Measurements from ENCODE around the gene SMAD3. TPM values are rescaled to one million over a fixed set of nuclear protein-coding genes. Genes with fewer than 3 reads are reported as not detected.

SMAD3 gene
- total RNA-seq, 2 experiments from 2014 or later = 35.1 to 39.2 TPM

GRCh38 chr15:67097424-67097823, 32.0 kb downstream of the SMAD3 start:
- peaks cover 16% of the 10 kb centered on the region for H3K36me3 Mint-ChIP-seq (ENCODE audit: low read depth)
- CTCF ChIA-PET = interaction anchor here (0.6 to 1.4 kb wide), 3 partner anchors 12 to 151 kb away, joined by 3 to 4 read pairs (median 3); no protein-coding TSS in a partner anchor
- DNase-seq = no peak
- H3K27ac Mint-ChIP-seq = peak overlapping the region; percentile 83
- H3K9me3 Mint-ChIP-seq = no peaks in the 10 kb centered on the region
- H3K27me3 Mint-ChIP-seq (ENCODE audit: low read depth) = no peaks in the 10 kb centered on the region
- no peak overlapping the region for H3K4me3 Mint-ChIP-seq
- peaks cover 58% of the 10 kb centered on the region for H3K4me1 Mint-ChIP-seq (ENCODE audit: low read depth)
- intact Hi-C loops (cut with micrococcal nuclease) = no loop called here

GRCh38 chr15:67097930-67098740, 32.7 kb downstream of the SMAD3 start:
- peak overlapping the region; percentile 83 for H3K27ac Mint-ChIP-seq
- peaks cover 14% of the 10 kb centered on the region for H3K36me3 Mint-ChIP-seq (ENCODE audit: low read depth)
- no peaks in the 10 kb centered on the region for H3K9me3 Mint-ChIP-seq
- H3K4me1 Mint-ChIP-seq (ENCODE audit: low read depth) = peaks cover 51% of the 10 kb centered on the region
- CTCF ChIA-PET = interaction anchor here (0.7 to 1.2 kb wide), 3 partner anchors 17 to 151 kb away, joined by 3 to 5 read pairs (median 4); no protein-coding TSS in a partner anchor
- H3K4me3 Mint-ChIP-seq = peak overlapping the region; percentile 56
- intact Hi-C loops (cut with micrococcal nuclease) = no loop called here
- H3K27me3 Mint-ChIP-seq (ENCODE audit: low read depth) = no peaks in the 10 kb centered on the region
- peak; percentile 64 for DNase-seq

- CTCF ChIA-PET = interaction anchor here (0.7 to 1.2 kb wide), 2 partner anchors 18 to 30 kb away, joined by 3 to 5 read pairs; no protein-coding TSS in a partner anchor
- peaks cover 47% of the 10 kb centered on the region for H3K4me1 Mint-ChIP-seq (ENCODE audit: low read depth)
- peak overlapping the region; percentile 83 for H3K27ac Mint-ChIP-seq
- H3K4me3 Mint-ChIP-seq = peak overlapping the region; percentile 56
- no peaks in the 10 kb centered on the region for H3K9me3 Mint-ChIP-seq
- no peaks in the 10 kb centered on the region for H3K27me3 Mint-ChIP-seq (ENCODE audit: low read depth)
- no peak for DNase-seq
- intact Hi-C loops (cut with micrococcal nuclease) = no loop called here
- peaks cover 11% of the 10 kb centered on the region for H3K36me3 Mint-ChIP-seq (ENCODE audit: low read depth)
Measured at GRCh38 chr15:67098768-67099282, 33.4 kb downstream of the SMAD3 start.

GRCh38 chr15:67100124-67100791, 34.9 kb downstream of the SMAD3 start:
- DNase-seq = no peak
- intact Hi-C loops (cut with micrococcal nuclease) = loop anchor here (10.0 kb wide), 1 partner anchor 665 kb away; no protein-coding TSS in a partner anchor
- CTCF ChIA-PET = interaction anchor here (1.1 to 2.0 kb wide), 5 partner anchors 16 to 201 kb away, joined by 3 to 19 read pairs (median 5); no protein-coding TSS in a partner anchor
- Mint-ChIP-seq H3K27ac (peak overlapping the region; percentile 67), H3K4me1 (ENCODE audit: low read depth) (peaks cover 45% of the 10 kb centered on the region), H3K4me3 (no peak overlapping the region), H3K36me3 (ENCODE audit: low read depth) (peaks cover 9% of the 10 kb centered on the region), H3K27me3 (ENCODE audit: low read depth) (no peaks in the 10 kb centered on the region), H3K9me3 (no peaks in the 10 kb centered on the region)

GRCh38 chr15:67100801-67101581, 35.6 kb downstream of the SMAD3 start:
- peak; percentile 91 for DNase-seq
- Mint-ChIP-seq H3K27ac (no peak overlapping the region), H3K9me3 (no peaks in the 10 kb centered on the region), H3K36me3 (ENCODE audit: low read depth) (peaks cover 4% of the 10 kb centered on the region), H3K27me3 (ENCODE audit: low read depth) (no peaks in the 10 kb centered on the region), H3K4me1 (ENCODE audit: low read depth) (peaks cover 40% of the 10 kb centered on the region), H3K4me3 (no peak overlapping the region)
- intact Hi-C loops (cut with micrococcal nuclease) = loop anchor here (1.0 to 10.0 kb wide), 9 partner anchors 10 to 664 kb away; no protein-coding TSS in a partner anchor
- CTCF ChIA-PET = interaction anchor here (0.7 to 2.5 kb wide), 18 partner anchors 13 to 201 kb away, joined by 3 to 19 read pairs (median 5); partner anchors contain the start of gene SMAD3

- CTCF ChIA-PET = interaction anchor here (0.6 to 2.5 kb wide), 24 partner anchors 10 to 1222 kb away, joined by 3 to 19 read pairs (median 4); partner anchors contain the start of gene SMAD3
- intact Hi-C loops (cut with micrococcal nuclease) = loop anchor here (1.0 to 10.0 kb wide), 11 partner anchors 11 to 663 kb away; no protein-coding TSS in a partner anchor
- Mint-ChIP-seq H3K36me3 (ENCODE audit: low read depth) (peaks cover 3% of the 10 kb centered on the region), H3K27ac (no peak overlapping the region), H3K4me3 (no peak overlapping the region), H3K4me1 (ENCODE audit: low read depth) (peaks cover 31% of the 10 kb centered on the region), H3K27me3 (ENCODE audit: low read depth) (no peaks in the 10 kb centered on the region), H3K9me3 (no peaks in the 10 kb centered on the region)
- peak; percentile 80 for DNase-seq
Measured at GRCh38 chr15:67101911-67102598, 36.7 kb downstream of the SMAD3 start.

- CTCF ChIA-PET = interaction anchor here (0.8 to 2.5 kb wide), 11 partner anchors 10 to 156 kb away, joined by 3 to 9 read pairs (median 5); no protein-coding TSS in a partner anchor
- H3K4me3 Mint-ChIP-seq = no peak overlapping the region
- no peak overlapping the region for H3K27ac Mint-ChIP-seq
- DNase-seq = no peak
- H3K4me1 Mint-ChIP-seq (ENCODE audit: low read depth) = peaks cover 27% of the 10 kb centered on the region
- H3K27me3 Mint-ChIP-seq (ENCODE audit: low read depth) = no peaks in the 10 kb centered on the region
- intact Hi-C loops (cut with micrococcal nuclease) = loop anchor here (1.0 to 10.0 kb wide), 3 partner anchors 13 to 662 kb away; no protein-coding TSS in a partner anchor
- no peaks in the 10 kb centered on the region for H3K9me3 Mint-ChIP-seq
- H3K36me3 Mint-ChIP-seq (ENCODE audit: low read depth) = peaks cover under 1% of the 10 kb centered on the region
Measured at GRCh38 chr15:67102599-67102929, 37.2 kb downstream of the SMAD3 start.

- intact Hi-C loops (cut with micrococcal nuclease) = loop anchor here (10.0 kb wide), 1 partner anchor 662 kb away; no protein-coding TSS in a partner anchor
- Mint-ChIP-seq H3K4me3 (no peak overlapping the region), H3K27me3 (ENCODE audit: low read depth) (no peaks in the 10 kb centered on the region), H3K36me3 (ENCODE audit: low read depth) (no peaks in the 10 kb centered on the region), H3K4me1 (ENCODE audit: low read depth) (peaks cover 26% of the 10 kb centered on the region), H3K9me3 (no peaks in the 10 kb centered on the region), H3K27ac (no peak overlapping the region)
- CTCF ChIA-PET = interaction anchor here (1.0 to 2.5 kb wide), 9 partner anchors 11 to 58 kb away, joined by 3 to 9 read pairs (median 6); no protein-coding TSS in a partner anchor
- no peak for DNase-seq
Measured at GRCh38 chr15:67103021-67103420, 37.6 kb downstream of the SMAD3 start.

GRCh38 chr15:67103432-67103831, 38.0 kb downstream of the SMAD3 start:
- CTCF ChIA-PET = interaction anchor here (1.2 to 2.2 kb wide), 7 partner anchors 11 to 58 kb away, joined by 3 to 9 read pairs (median 6); no protein-coding TSS in a partner anchor
- intact Hi-C loops (cut with micrococcal nuclease) = loop anchor here (10.0 kb wide), 1 partner anchor 661 kb away; no protein-coding TSS in a partner anchor
- no peak for DNase-seq
- Mint-ChIP-seq H3K27me3 (ENCODE audit: low read depth) (no peaks in the 10 kb centered on the region), H3K4me1 (ENCODE audit: low read depth) (peaks cover 26% of the 10 kb centered on the region), H3K4me3 (peak overlapping the region; percentile 31), H3K9me3 (no peaks in the 10 kb centered on the region), H3K27ac (no peak overlapping the region), H3K36me3 (ENCODE audit: low read depth) (no peaks in the 10 kb centered on the region)

- H3K4me3 Mint-ChIP-seq = peak overlapping the region; percentile 31
- CTCF ChIA-PET = interaction anchor here (1.4 to 1.7 kb wide), 3 partner anchors 19 to 35 kb away, joined by 3 to 9 read pairs (median 5); no protein-coding TSS in a partner anchor
- no peaks in the 10 kb centered on the region for H3K27me3 Mint-ChIP-seq (ENCODE audit: low read depth)
- no peaks in the 10 kb centered on the region for H3K9me3 Mint-ChIP-seq
- peaks cover 26% of the 10 kb centered on the region for H3K4me1 Mint-ChIP-seq (ENCODE audit: low read depth)
- peak; percentile 53 for DNase-seq
- no peak overlapping the region for H3K27ac Mint-ChIP-seq
- intact Hi-C loops (cut with micrococcal nuclease) = loop anchor here (10.0 kb wide), 1 partner anchor 661 kb away; no protein-coding TSS in a partner anchor
- H3K36me3 Mint-ChIP-seq (ENCODE audit: low read depth) = no peaks in the 10 kb centered on the region
Measured at GRCh38 chr15:67103869-67104268, 38.5 kb downstream of the SMAD3 start.
